HFFc6 (cell line): Measurements from ENCODE around the gene TOPAZ1. TPM values are rescaled to one million over a fixed set of nuclear protein-coding genes. Genes with fewer than 3 reads are reported as not detected.
A peak's percentile ranks its signal among the peaks of the same experiment; 100 is the strongest.

Experiments used
- DNase-seq: peaks from one replicate; pipeline ENCODE4 v3.0.0-alpha.2; 2018
- H3K27ac Mint-ChIP-seq: 2 replicates; pipeline ENCODE4 v1.8.0; 2020; ENCODE audit warnings: mild to moderate bottlenecking, mixed read lengths
- H3K27me3 Mint-ChIP-seq: 2 replicates; pipeline ENCODE4 v1.8.0; 2021; ENCODE audit warnings: mild to moderate bottlenecking, moderate library complexity, mixed read lengths; ENCODE audit not compliant: insufficient read depth
- H3K36me3 Mint-ChIP-seq: 2 replicates; pipeline ENCODE4 v1.8.0; 2021; ENCODE audit warnings: low read depth, mixed read lengths
- H3K4me1 Mint-ChIP-seq: 2 replicates; pipeline ENCODE4 v1.8.0; 2020; ENCODE audit warnings: low read depth, mixed read lengths
- H3K4me3 Mint-ChIP-seq: 2 replicates; pipeline ENCODE4 v1.8.0; 2020; ENCODE audit warnings: mild to moderate bottlenecking, moderate library complexity, mixed read lengths
- H3K9me3 Mint-ChIP-seq: 2 replicates; pipeline ENCODE4 v1.8.0; 2020; ENCODE audit warnings: mild to moderate bottlenecking, mixed read lengths
- CTCF ChIP-seq: fragments of 200-600 bp; sonication (generic); IDR thresholded peaks from 2 replicates; pipeline ENCODE4 v1.5.0; 2021; ENCODE audit warnings: antibody characterized with exemption, mild to moderate bottlenecking
- total RNA-seq, 6 experiments: library from RNA; stranded (reverse); fragmentation: NEBNext Ultra II Directional; extraction: Animal tissue kit (Norgen Biotek cat#: 25700); gene quantifications; 2 replicates in 1 of 6; 3 replicates in 5 of 6; pipeline ENCODE4 v1.2.3, GENCODE V29; 2021

The TOPAZ1 gene
- total RNA-seq, 6 experiments from 2014 or later = not detected

GRCh38 chr3:44309500-44309899 is 67.8 kb downstream of the TOPAZ1 start:
- Mint-ChIP-seq H3K36me3 (no peaks in the 10 kb centered on the region), H3K4me1 (no peaks in the 10 kb centered on the region), H3K4me3 (no peak overlapping the region), H3K27ac (no peak overlapping the region), H3K9me3 (no peaks in the 10 kb centered on the region), H3K27me3 (peaks cover 6% of the 10 kb centered on the region; the same call in 1 of the 2 replicates)
- DNase-seq = no peak
- no peak for TF ChIP-seq CTCF

DNA sequence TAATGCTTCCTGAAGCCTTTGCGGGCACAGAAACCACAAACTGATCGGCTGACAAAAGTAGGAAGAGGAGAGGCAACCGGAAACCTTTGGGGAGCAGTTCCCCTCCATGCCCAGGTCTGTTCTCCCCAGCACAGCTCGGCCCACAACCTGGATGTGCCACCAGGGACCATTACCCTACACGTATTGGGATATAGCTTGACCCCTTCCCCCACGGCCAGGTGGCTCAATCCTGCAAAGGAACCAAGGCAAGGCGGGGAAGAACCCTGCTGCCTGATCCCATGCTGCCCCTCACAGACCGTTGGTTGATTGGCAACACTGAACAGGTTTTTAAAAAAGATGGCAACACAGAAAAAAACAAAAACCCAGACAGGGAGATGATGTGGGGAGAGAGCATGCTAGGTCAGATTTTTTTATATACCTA is 77.2 kb downstream of the TOPAZ1 start:
- TF ChIP-seq CTCF = no peak
- H3K4me3 Mint-ChIP-seq = no peak overlapping the region
- H3K27ac Mint-ChIP-seq = no peak overlapping the region
- no peak for DNase-seq
- no peaks in the 10 kb centered on the region for H3K4me1 Mint-ChIP-seq
- peaks cover 3% of the 10 kb centered on the region for H3K27me3 Mint-ChIP-seq
- H3K9me3 Mint-ChIP-seq = no peaks in the 10 kb centered on the region
- no peaks in the 10 kb centered on the region for H3K36me3 Mint-ChIP-seq

DNA sequence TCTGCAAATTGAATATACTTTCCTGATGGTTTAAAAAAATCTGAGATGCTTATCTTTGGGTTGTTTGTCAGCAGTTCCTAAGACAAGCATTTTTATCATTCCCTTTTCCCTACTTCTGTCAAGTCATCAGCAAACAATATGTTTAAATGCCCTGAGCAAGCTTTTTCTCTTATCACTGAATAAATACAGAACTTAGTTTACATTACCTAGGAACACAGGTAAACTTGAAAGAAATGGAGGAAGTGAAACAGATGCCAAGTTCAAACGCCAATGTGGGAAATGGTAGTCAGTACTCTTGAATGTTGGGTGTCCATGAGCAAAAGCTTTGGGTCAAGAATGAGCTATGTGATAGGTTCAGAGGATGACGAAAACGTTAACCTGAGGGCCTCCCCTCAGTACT is 79.6 kb downstream of the TOPAZ1 start:
- Mint-ChIP-seq H3K4me1 (peaks cover 5% of the 10 kb centered on the region), H3K27me3 (peaks cover 3% of the 10 kb centered on the region), H3K9me3 (no peaks in the 10 kb centered on the region), H3K27ac (no peak overlapping the region), H3K36me3 (no peaks in the 10 kb centered on the region), H3K4me3 (no peak overlapping the region)
- TF ChIP-seq CTCF = no peak
- no peak for DNase-seq

DNA sequence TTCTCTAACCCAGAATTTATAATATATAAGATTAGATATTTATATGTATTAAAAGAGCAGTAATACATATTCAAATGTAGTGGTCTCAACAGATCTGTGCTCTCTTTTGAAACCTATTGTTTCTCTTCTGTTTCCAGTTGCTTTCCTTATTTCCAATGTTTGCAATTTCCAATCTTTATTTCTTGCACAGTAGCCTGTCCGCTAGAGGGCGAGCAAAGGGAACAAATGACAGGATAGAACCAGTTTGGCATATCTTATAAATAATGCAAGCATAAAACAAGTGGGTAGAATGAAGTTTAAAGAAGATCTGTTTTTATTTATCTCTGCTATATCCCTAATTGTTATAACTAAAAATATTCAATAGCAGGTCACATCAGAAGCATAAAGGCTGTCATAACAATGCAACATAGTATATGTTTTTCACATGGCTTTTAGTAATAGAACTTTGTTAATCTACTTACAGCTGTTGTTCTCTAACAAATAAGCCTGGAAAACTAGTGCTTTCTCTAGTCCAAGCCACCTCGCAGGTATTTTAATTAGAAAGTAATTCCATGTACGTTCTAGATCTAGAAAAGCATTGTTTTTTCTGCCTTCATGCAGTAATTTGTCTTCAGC is 81.8 kb downstream of the TOPAZ1 start:
- peak; percentile 58 for DNase-seq
- Mint-ChIP-seq H3K27me3 (peaks cover 3% of the 10 kb centered on the region; the same call in 1 of the 2 replicates), H3K4me3 (no peak overlapping the region), H3K27ac (no peak overlapping the region), H3K36me3 (no peaks in the 10 kb centered on the region), H3K9me3 (no peaks in the 10 kb centered on the region), H3K4me1 (peaks cover 7% of the 10 kb centered on the region)
- peak; percentile 93 for TF ChIP-seq CTCF

DNA sequence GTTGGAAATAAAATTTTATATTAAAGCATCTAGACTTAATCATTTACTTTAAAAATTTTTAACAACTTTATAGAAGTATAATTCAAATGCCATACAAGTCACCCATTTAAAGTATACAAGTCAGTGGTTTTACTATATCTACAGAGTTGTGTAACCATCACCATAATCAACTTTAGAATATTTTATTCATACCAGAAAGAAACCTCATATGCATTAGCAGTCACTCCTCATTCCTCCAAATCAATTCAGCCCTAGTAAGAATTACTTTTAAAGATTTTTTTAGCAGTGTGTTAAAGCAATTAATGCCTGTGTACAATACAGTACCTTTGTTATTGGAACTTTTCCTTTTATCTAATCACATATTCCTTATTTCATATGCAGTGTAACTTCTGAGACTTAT is 82.9 kb downstream of the TOPAZ1 start:
- DNase-seq = no peak
- H3K9me3 Mint-ChIP-seq = no peaks in the 10 kb centered on the region
- H3K4me1 Mint-ChIP-seq = peaks cover 7% of the 10 kb centered on the region
- H3K4me3 Mint-ChIP-seq = no peak overlapping the region
- no peaks in the 10 kb centered on the region for H3K36me3 Mint-ChIP-seq
- no peaks in the 10 kb centered on the region; the same call in 1 of the 2 replicates for H3K27me3 Mint-ChIP-seq
- H3K27ac Mint-ChIP-seq = no peak overlapping the region
- no peak for TF ChIP-seq CTCF

- H3K27ac Mint-ChIP-seq = no peak overlapping the region
- no peak overlapping the region for H3K4me3 Mint-ChIP-seq
- DNase-seq = peak; percentile 32
- no peaks in the 10 kb centered on the region for H3K9me3 Mint-ChIP-seq
- no peak for TF ChIP-seq CTCF
- H3K4me1 Mint-ChIP-seq = peaks cover 7% of the 10 kb centered on the region
- H3K36me3 Mint-ChIP-seq = no peaks in the 10 kb centered on the region
- peaks cover 5% of the 10 kb centered on the region; the same call in 1 of the 2 replicates for H3K27me3 Mint-ChIP-seq
Measured at GRCh38 chr3:44326019-44326418, 84.3 kb downstream of the TOPAZ1 start.
